Neural crest cell (in vitro differentiated cells): Measurements from ENCODE around the gene FRS3. TPM values are rescaled to one million over a fixed set of nuclear protein-coding genes. Genes with fewer than 3 reads are reported as not detected.

Source experiments
- DNase-seq: peaks from one replicate; pipeline ENCODE4 v3.0.0; 2021; ENCODE audit warnings: low read depth, mixed read lengths, low spot score
- H3K27ac Mint-ChIP-seq: one replicate; pipeline ENCODE4 v1.8.0; 2021; ENCODE audit warnings: mild to moderate bottlenecking, mixed read lengths; ENCODE audit not compliant: unreplicated experiment
- H3K27me3 Mint-ChIP-seq: 2 replicates; pipeline ENCODE4 v1.8.0; 2021; ENCODE audit warnings: low read depth, mild to moderate bottlenecking, mixed read lengths
- H3K36me3 Mint-ChIP-seq: 2 replicates; pipeline ENCODE4 v1.8.0; 2021; ENCODE audit warnings: low read depth, mild to moderate bottlenecking, mixed read lengths
- H3K4me1 Mint-ChIP-seq: 2 replicates; pipeline ENCODE4 v1.8.0; 2021; ENCODE audit warnings: mixed read lengths
- H3K4me3 Mint-ChIP-seq: one replicate; pipeline ENCODE4 v1.8.0; 2021; ENCODE audit warnings: mild to moderate bottlenecking, mixed read lengths
- H3K9me3 Mint-ChIP-seq: 2 replicates; pipeline ENCODE4 v1.8.0; 2021; ENCODE audit warnings: mixed read lengths
- CTCF ChIP-seq: fragments of 200-600 bp; sonication (generic); conservative IDR thresholded peaks from 2 replicates; pipeline ENCODE4 v1.5.0; 2021; ENCODE audit warnings: antibody characterized with exemption, mild to moderate bottlenecking
- total RNA-seq: library from RNA; stranded (reverse); gene quantifications from 2 replicates; pipeline ENCODE4 v1.2.1, GENCODE V29; 2021

The FRS3 gene
- total RNA-seq, 1 donor from 2014 or later: 7.1 TPM

GRCh38 chr6:41728954-41729353 is 50.7 kb downstream of the FRS3 start:
- no peak for DNase-seq
- no peak for TF ChIP-seq CTCF
- H3K4me1 Mint-ChIP-seq: peaks cover 5% of the 10 kb centered on the region
- H3K9me3 Mint-ChIP-seq: no peaks in the 10 kb centered on the region
- H3K4me3 Mint-ChIP-seq: no peak overlapping the region
- no peaks in the 10 kb centered on the region for H3K36me3 Mint-ChIP-seq
- H3K27ac Mint-ChIP-seq: no peak overlapping the region
- peaks cover 32% of the 10 kb centered on the region for H3K27me3 Mint-ChIP-seq

DNA sequence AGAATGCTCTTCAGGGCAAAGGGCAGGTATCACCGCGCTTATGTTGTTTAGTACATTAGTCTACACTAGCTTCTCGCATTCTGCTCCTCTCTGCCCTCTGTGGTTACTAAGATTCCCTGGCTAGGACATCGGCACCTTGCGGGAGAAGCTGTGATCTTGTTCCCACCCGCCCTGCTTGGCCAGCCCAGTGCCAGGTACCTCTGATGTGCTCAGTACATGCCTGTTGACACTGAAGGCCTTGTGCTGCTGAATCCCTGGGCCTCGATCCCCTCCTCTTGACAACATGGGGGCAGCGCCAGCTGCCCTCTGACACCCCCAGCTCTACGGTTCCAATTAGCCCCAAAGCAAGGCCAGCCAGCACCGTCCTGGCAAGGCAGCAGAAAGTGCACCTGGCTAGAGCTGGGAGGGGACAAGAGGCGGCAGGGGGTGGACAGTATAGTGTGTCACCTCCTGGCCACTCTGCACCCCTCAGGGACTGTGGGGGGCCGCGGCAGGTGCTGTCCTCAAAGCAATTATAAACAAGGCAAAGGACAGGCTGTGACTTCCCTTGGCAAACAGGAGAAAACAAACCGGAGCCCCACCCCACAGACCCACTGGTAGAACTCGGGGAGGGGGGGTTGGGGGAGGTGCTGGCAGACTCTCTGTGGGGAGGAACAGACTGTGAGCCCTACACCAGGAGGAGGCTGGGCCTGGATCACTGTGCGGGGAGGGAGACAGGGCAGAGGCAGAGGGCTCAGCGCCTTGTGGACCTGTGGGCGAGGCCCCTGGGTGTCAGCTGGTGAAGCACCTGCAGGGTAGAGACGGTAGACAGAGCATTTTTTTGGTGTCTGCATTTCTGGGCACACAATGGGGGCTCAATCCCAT is 51.4 kb downstream of the FRS3 start:
- no peaks in the 10 kb centered on the region for H3K9me3 Mint-ChIP-seq
- no peak overlapping the region for H3K27ac Mint-ChIP-seq
- H3K4me3 Mint-ChIP-seq: no peak overlapping the region
- peaks cover 5% of the 10 kb centered on the region for H3K4me1 Mint-ChIP-seq
- H3K36me3 Mint-ChIP-seq: no peaks in the 10 kb centered on the region
- peaks cover 26% of the 10 kb centered on the region for H3K27me3 Mint-ChIP-seq
- no peak for TF ChIP-seq CTCF
- DNase-seq: no peak

GRCh38 chr6:41727705-41728072 is 52.0 kb downstream of the FRS3 start:
- peaks cover 19% of the 10 kb centered on the region for H3K27me3 Mint-ChIP-seq
- TF ChIP-seq CTCF: no peak
- no peak overlapping the region for H3K4me3 Mint-ChIP-seq
- H3K4me1 Mint-ChIP-seq: peaks cover 9% of the 10 kb centered on the region
- no peaks in the 10 kb centered on the region for H3K36me3 Mint-ChIP-seq
- no peaks in the 10 kb centered on the region for H3K9me3 Mint-ChIP-seq
- H3K27ac Mint-ChIP-seq: no peak overlapping the region
- no peak for DNase-seq

DNA sequence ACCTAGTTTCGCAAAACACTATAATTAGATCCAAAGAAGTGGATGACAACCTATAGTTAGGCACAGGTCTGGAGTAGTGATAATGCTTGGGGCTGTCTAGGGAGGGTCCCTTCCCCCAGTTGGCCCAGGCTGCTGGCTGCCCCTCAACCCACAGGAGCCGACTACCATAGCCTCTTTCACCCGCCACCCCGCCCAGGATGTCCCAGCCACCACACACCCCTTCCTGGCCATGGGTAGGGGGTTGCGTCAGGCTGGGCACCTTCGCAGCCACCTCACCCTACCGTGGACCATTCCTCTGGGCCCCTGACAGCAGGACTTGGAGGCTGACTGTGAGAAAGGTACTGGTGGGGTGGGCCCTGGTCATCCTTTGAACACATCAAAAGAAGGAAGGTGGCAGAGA is 52.8 kb downstream of the FRS3 start:
- Mint-ChIP-seq H3K27ac (no peak overlapping the region), H3K9me3 (no peaks in the 10 kb centered on the region), H3K4me1 (peaks cover 9% of the 10 kb centered on the region), H3K27me3 (peaks cover 15% of the 10 kb centered on the region), H3K36me3 (no peaks in the 10 kb centered on the region), H3K4me3 (no peak overlapping the region)
- no peak for TF ChIP-seq CTCF
- no peak for DNase-seq

- no peaks in the 10 kb centered on the region for H3K27me3 Mint-ChIP-seq
- H3K4me3 Mint-ChIP-seq: no peak overlapping the region
- TF ChIP-seq CTCF: no peak
- H3K36me3 Mint-ChIP-seq: no peaks in the 10 kb centered on the region
- no peak overlapping the region for H3K27ac Mint-ChIP-seq
- no peak for DNase-seq
- peaks cover 9% of the 10 kb centered on the region for H3K4me1 Mint-ChIP-seq
- H3K9me3 Mint-ChIP-seq: no peaks in the 10 kb centered on the region
These were observed 54.9 kb downstream of the FRS3 start for GRCh38 chr6:41724586-41725501.
